Smooth muscle cell (in vitro differentiated cells): ENCODE results near the gene RNASEH2A. TPM values are rescaled to one million over a fixed set of nuclear protein-coding genes. Genes with fewer than 3 reads are reported as not detected.

Experiments
- DNase-seq: peaks from one replicate; lab custom pipeline; 2025; ENCODE audit not compliant: unreplicated experiment; lab: John Stamatoyannopoulos, UW
- H2AFZ ChIP-seq: fragments of 200-600 bp; sonication (generic); 2 replicates; pipeline ENCODE4 v1.6.0; 2016; ENCODE audit warnings: antibody characterized with exemption, low read depth, mild to moderate bottlenecking
- H3F3A ChIP-seq: fragments of 200-600 bp; sonication (generic); 2 replicates; pipeline ENCODE4 v1.6.0; 2017; ENCODE audit warnings: antibody characterized with exemption, low read depth
- H3K27ac ChIP-seq: fragments of 200-600 bp; sonication (generic); 2 replicates; pipeline ENCODE4 v1.5.1; 2016; ENCODE audit warnings: low read depth, mild to moderate bottlenecking
- H3K27me3 ChIP-seq: fragments of 200-600 bp; sonication (generic); 2 replicates; pipeline ENCODE4 v1.6.1; 2016; ENCODE audit warnings: low read depth, mild to moderate bottlenecking
- H3K36me3 ChIP-seq: fragments of 200-600 bp; sonication (generic); 2 replicates; pipeline ENCODE4 v1.5.1; 2016; ENCODE audit warnings: low read depth
- H3K4me1 ChIP-seq: fragments of 200-600 bp; sonication (generic); 2 replicates; pipeline ENCODE4 v1.5.1; 2016; ENCODE audit warnings: low read depth
- H3K4me2 ChIP-seq: fragments of 200-600 bp; sonication (generic); 2 replicates; pipeline ENCODE4 v1.6.0; 2016; ENCODE audit warnings: mild to moderate bottlenecking
- H3K4me3 ChIP-seq: fragments of 200-600 bp; sonication (generic); 2 replicates; pipeline ENCODE4 v1.5.1; 2016; ENCODE audit warnings: mild to moderate bottlenecking
- H3K79me2 ChIP-seq: fragments of 200-600 bp; sonication (generic); 2 replicates; pipeline ENCODE4 v1.6.0; 2016; ENCODE audit warnings: low read depth, mild to moderate bottlenecking
- H3K9ac ChIP-seq: fragments of 200-600 bp; sonication (generic); 2 replicates; pipeline ENCODE4 v1.6.0; 2016; ENCODE audit warnings: low read depth
- H3K9me3 ChIP-seq: fragments of 200-600 bp; sonication (generic); replicated peaks from 2 replicates; pipeline ENCODE4 v1.5.1; 2016; ENCODE audit warnings: low read depth
- H4K20me1 ChIP-seq: fragments of 200-600 bp; sonication (generic); 2 replicates; pipeline ENCODE4 v1.6.0; 2016; ENCODE audit warnings: low read depth
- CTCF ChIP-seq: fragments of 200-600 bp; sonication (generic); IDR thresholded peaks from 2 replicates; pipeline ENCODE4 v1.5.1; 2017; ENCODE audit warnings: borderline replicate concordance, mild to moderate bottlenecking, antibody characterized with exemption; ENCODE audit not compliant: insufficient read depth, poor library complexity, severe bottlenecking
- WGBS: methylation state at CpG from one replicate; pipeline ENCODE4 v1.1.7; 2016; ENCODE audit warnings: low lambda C conversion rate; 5-methylcytosine and 5-hydroxymethylcytosine counted together
- polyA plus RNA-seq: library from polyadenylated mRNA; unstranded; fragments of >200 nt; fragmentation: Nextera tagmentation; extraction: Ambion mirVana; gene quantifications from 2 replicates; pipeline ENCODE4 v1.2.1, GENCODE V29; 2016
- total RNA-seq: library from RNA; depleted of rRNA; stranded (reverse); fragments of >200 nt; gene quantifications from 2 replicates; pipeline ENCODE4 v1.2.3, GENCODE V29; 2014

RNASEH2A gene
- total and polyA plus RNA-seq, 2 experiments from 2014 or later, result 15.7 to 34.9 TPM

GRCh38 chr19:12838886-12839756 is 32.7 kb downstream of the RNASEH2A start:
- peaks cover 60% of the 10 kb centered on the region for H3K27me3 ChIP-seq
- no peak for TF ChIP-seq CTCF
- peak overlapping the region; percentile 87 for H3K4me2 ChIP-seq
- no peaks in the 10 kb centered on the region for H3K36me3 ChIP-seq
- H3K9ac ChIP-seq, result no peak overlapping the region
- peaks cover 13% of the 10 kb centered on the region for H3F3A ChIP-seq
- no peak overlapping the region for H2AFZ ChIP-seq
- no peak overlapping the region for H3K27ac ChIP-seq
- no peaks in the 10 kb centered on the region for H4K20me1 ChIP-seq
- no peak for DNase-seq
- H3K79me2 ChIP-seq, result no peaks in the 10 kb centered on the region
- WGBS, result 41% methylated on average over 20 of the region's 21 CpGs
- peaks cover 8% of the 10 kb centered on the region for H3K4me1 ChIP-seq
- H3K4me3 ChIP-seq, result peak overlapping the region; percentile 47
- H3K9me3 ChIP-seq, result no peaks in the 10 kb centered on the region

GRCh38 chr19:12840091-12841079 is 34.0 kb downstream of the RNASEH2A start:
- Histone ChIP-seq H3K27me3 (peaks cover 47% of the 10 kb centered on the region), H3K4me1 (peaks cover 8% of the 10 kb centered on the region), H3F3A (peaks cover 13% of the 10 kb centered on the region), H3K79me2 (no peaks in the 10 kb centered on the region), H3K4me3 (peak overlapping the region; percentile 38), H4K20me1 (no peaks in the 10 kb centered on the region), H3K9ac (no peak overlapping the region), H2AFZ (peak overlapping the region; percentile 16), H3K4me2 (peak overlapping the region; percentile 79), H3K36me3 (no peaks in the 10 kb centered on the region), H3K9me3 (no peaks in the 10 kb centered on the region), H3K27ac (no peak overlapping the region)
- TF ChIP-seq CTCF, result no peak
- WGBS, result 32% methylated on average over 38 of the region's 43 CpGs
- DNase-seq, result no peak

GRCh38 chr19:12841094-12841493 is 34.7 kb downstream of the RNASEH2A start:
- Histone ChIP-seq H4K20me1 (no peaks in the 10 kb centered on the region), H3K27me3 (peaks cover 40% of the 10 kb centered on the region), H3K4me2 (peak overlapping the region; percentile 79), H3K4me1 (peaks cover 8% of the 10 kb centered on the region), H3K27ac (no peak overlapping the region), H3K36me3 (no peaks in the 10 kb centered on the region), H3K9ac (no peak overlapping the region), H3K79me2 (no peaks in the 10 kb centered on the region), H2AFZ (peak overlapping the region; percentile 16), H3K9me3 (no peaks in the 10 kb centered on the region), H3F3A (peaks cover 13% of the 10 kb centered on the region), H3K4me3 (peak overlapping the region; percentile 38)
- DNase-seq, result no peak
- no peak for TF ChIP-seq CTCF
- 2% methylated on average over 29 of the region's 29 CpGs for WGBS
